ENCODE data around the gene ZNF174.

DNA sequence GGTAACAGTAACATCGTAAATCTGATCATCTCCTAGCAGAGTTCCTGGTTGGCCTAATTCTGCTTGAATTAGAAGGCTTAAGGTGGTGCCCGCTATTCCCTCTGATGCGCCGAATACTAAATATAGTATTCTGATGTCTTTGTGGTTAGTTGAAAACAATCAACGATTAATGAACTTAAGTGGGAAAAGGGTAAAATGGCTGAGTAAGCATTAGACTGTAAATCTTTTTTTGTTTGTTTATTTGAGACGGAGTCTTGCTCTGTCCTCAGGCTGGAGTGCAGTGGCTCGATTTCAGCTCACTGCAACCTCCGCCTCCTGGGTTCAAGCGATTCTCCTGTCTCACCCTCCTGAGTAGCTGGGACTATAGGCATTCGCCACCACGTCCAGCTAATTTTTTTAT, 31.9 kb upstream of the ZNF174 start:
- TF ChIP-seq, protein P1, sequence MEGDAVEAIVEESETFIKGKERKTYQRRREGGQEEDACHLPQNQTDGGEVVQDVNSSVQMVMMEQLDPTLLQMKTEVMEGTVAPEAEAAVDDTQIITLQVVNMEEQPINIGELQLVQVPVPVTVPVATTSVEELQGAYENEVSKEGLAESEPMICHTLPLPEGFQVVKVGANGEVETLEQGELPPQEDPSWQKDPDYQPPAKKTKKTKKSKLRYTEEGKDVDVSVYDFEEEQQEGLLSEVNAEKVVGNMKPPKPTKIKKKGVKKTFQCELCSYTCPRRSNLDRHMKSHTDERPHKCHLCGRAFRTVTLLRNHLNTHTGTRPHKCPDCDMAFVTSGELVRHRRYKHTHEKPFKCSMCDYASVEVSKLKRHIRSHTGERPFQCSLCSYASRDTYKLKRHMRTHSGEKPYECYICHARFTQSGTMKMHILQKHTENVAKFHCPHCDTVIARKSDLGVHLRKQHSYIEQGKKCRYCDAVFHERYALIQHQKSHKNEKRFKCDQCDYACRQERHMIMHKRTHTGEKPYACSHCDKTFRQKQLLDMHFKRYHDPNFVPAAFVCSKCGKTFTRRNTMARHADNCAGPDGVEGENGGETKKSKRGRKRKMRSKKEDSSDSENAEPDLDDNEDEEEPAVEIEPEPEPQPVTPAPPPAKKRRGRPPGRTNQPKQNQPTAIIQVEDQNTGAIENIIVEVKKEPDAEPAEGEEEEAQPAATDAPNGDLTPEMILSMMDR (IDR thresholded peaks at IDR 0.05), result no peak
- TF ChIP-seq POLR2A (IDR thresholded peaks at IDR 0.05), result no peak
